Measurements from ENCODE around the gene TIMM13. TPM values are rescaled to one million over a fixed set of nuclear protein-coding genes. Genes with fewer than 3 reads are reported as not detected.
"Not testable (repeated sequence)": the region's sequence is repeated elsewhere in the genome, so short reads cannot be mapped to it uniquely, and the experiment has no call there.

TIMM13 gene
- total and polyA plus RNA-seq, 3 experiments from 2014 or later = 71.0 to 169 (median 154) TPM

- no peak overlapping the region for H3K27ac Mint-ChIP-seq
- no peaks in the 10 kb centered on the region for H3K27me3 ChIP-seq (ENCODE audit: insufficient read depth, low read length, poor library complexity, severe bottlenecking)
- H3K9me3 ChIP-seq (ENCODE audit: low read length) = no peaks in the 10 kb centered on the region
- no peak overlapping the region for H3K27ac ChIP-seq (ENCODE audit: low read depth, low read length)
- H3K4me1 ChIP-seq (ENCODE audit: insufficient read depth, low read length) = no peaks in the 10 kb centered on the region
- no peak for DNase-seq
- H3K9me3 Mint-ChIP-seq = no peaks in the 10 kb centered on the region
- no peaks in the 10 kb centered on the region for H3K36me3 ChIP-seq (ENCODE audit: insufficient read depth, low read length)
- H3K4me1 Mint-ChIP-seq = no peaks in the 10 kb centered on the region
- H3K4me3 Mint-ChIP-seq = no peak overlapping the region
- ChIA-PET CTCF (no interaction called here), POLR2A (interaction anchor here (0.7 kb wide), 1 partner anchor 44 kb away, joined by 8 read pairs; no protein-coding TSS in a partner anchor)
- peaks cover 0 to 1% of the 10 kb centered on the region in 2 donors for H3K27me3 Mint-ChIP-seq
- no peak overlapping the region for H3K4me3 ChIP-seq (ENCODE audit: low read length)
- peaks cover 0 to 8% (median 0%) of the 10 kb centered on the region in 3 donors for H3K36me3 Mint-ChIP-seq
Observed at GRCh38 chr19:2419754-2420153, 7.6 kb downstream of the TIMM13 start.

DNA sequence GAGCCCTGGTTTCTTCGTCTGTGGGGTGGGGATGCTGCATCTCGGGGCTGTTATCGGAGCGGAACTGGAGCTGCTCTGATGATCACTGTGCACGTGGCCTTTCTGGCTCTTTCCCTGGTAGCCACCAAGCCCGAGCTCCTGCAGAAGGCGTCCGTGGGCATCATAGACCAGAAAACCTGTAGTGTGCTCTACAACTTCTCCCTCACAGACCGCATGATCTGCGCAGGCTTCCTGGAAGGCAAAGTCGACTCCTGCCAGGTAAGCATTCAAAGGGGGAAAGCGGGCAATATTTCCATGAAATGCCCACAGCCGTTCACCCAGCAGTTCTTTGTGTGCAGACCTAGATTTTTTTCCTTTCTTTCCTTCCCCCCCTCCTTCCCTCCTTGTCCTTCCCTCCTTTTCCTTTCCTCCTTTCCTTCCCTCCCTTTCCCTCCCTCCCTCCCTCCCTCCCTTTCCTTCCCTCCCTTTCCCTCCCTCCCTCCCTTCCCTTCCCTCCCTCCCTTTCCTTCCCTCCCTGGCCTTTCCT, 9.4 kb downstream of the TIMM13 start:
- no peak for DNase-seq
- H3K4me1 Mint-ChIP-seq = no peaks in the 10 kb centered on the region
- H3K27ac Mint-ChIP-seq = peak overlapping the region in 1 of 8 donors; percentile 73
- CTCF ChIA-PET = no interaction called here
- Histone ChIP-seq H3K4me3 (ENCODE audit: low read length) (no peak overlapping the region), H3K27me3 (ENCODE audit: insufficient read depth, low read length, poor library complexity, severe bottlenecking) (no peaks in the 10 kb centered on the region), H3K4me1 (ENCODE audit: insufficient read depth, low read length) (no peaks in the 10 kb centered on the region), H3K36me3 (ENCODE audit: insufficient read depth, low read length) (no peaks in the 10 kb centered on the region), H3K27ac (ENCODE audit: low read depth, low read length) (no peak overlapping the region), H3K9me3 (ENCODE audit: low read length) (no peaks in the 10 kb centered on the region)
- peaks cover 0 to 3% (median 0%) of the 10 kb centered on the region in 3 donors for H3K36me3 Mint-ChIP-seq
- peaks cover 0 to 1% of the 10 kb centered on the region in 2 donors for H3K27me3 Mint-ChIP-seq
- no peaks in the 10 kb centered on the region for H3K9me3 Mint-ChIP-seq
- H3K4me3 Mint-ChIP-seq = no peak overlapping the region
- POLR2A ChIA-PET = no interaction called here

GRCh38 chr19:2417436-2417835, 9.9 kb downstream of the TIMM13 start:
- H3K9me3 Mint-ChIP-seq, H3K27me3 Mint-ChIP-seq, CTCF ChIA-PET: not testable (repeated sequence)

DNA sequence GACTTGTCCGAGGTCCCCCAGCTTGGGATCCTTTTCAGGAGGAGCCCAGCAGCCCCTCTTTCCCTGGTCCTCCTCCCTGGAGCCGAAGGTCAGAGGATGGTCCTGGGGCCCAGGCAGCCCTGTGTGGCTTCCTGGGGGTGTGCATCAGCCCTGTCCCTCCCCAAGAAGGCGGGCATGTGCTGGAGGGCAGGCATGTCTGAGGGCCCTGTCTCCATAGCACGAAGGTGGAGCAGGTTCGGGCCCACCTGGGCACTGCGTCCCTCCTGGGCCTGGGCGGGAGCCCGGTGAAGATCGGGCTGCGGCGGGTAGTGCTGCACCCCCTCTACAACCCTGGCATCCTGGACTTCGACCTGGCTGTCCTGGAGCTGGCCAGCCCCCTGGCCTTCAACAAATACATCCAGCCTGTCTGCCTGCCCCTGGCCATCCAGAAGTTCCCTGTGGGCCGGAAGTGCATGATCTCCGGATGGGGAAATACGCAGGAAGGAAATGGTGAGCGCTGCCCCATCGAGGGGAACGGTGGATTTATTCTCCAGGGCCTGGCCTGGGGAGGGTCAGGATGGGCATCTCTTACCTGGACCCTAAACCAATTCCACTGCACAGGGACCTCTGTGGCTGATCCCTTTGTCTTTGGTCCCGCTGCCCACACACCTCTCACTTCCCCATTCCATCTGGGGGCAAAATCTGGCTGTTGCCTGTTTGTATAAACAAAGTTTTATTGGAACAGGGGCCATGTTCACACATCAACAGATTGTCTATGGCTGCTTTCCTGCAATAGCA, 10.9 kb downstream of the TIMM13 start:
- H3K36me3 Mint-ChIP-seq = peaks cover 0 to 3% (median 0%) of the 10 kb centered on the region in 3 donors
- Histone ChIP-seq H3K36me3 (ENCODE audit: insufficient read depth, low read length) (no peaks in the 10 kb centered on the region), H3K9me3 (ENCODE audit: low read length) (no peaks in the 10 kb centered on the region), H3K4me3 (ENCODE audit: low read length) (no peak overlapping the region), H3K27me3 (ENCODE audit: insufficient read depth, low read length, poor library complexity, severe bottlenecking) (no peaks in the 10 kb centered on the region), H3K27ac (ENCODE audit: low read depth, low read length) (no peak overlapping the region), H3K4me1 (ENCODE audit: insufficient read depth, low read length) (no peaks in the 10 kb centered on the region)
- ChIA-PET CTCF (no interaction called here), POLR2A (no interaction called here)
- peaks cover 1 to 7% of the 10 kb centered on the region in 2 donors for H3K27me3 Mint-ChIP-seq
- no peak for DNase-seq
- no peaks in the 10 kb centered on the region for H3K4me1 Mint-ChIP-seq
- H3K27ac Mint-ChIP-seq = peak overlapping the region in 1 of 8 donors; percentile 54
- no peak overlapping the region for H3K4me3 Mint-ChIP-seq
- no peaks in the 10 kb centered on the region for H3K9me3 Mint-ChIP-seq

More at GRCh38 chr19:2417436-2417835, 9.9 kb downstream of the TIMM13 start:
- H3K36me3 Mint-ChIP-seq; H3K4me1 Mint-ChIP-seq; H3K4me3 ChIP-seq (ENCODE audit: low read length); H3K36me3 ChIP-seq (ENCODE audit: insufficient read depth, low read length); DNase-seq; H3K4me1 ChIP-seq (ENCODE audit: insufficient read depth, low read length); H3K4me3 Mint-ChIP-seq; H3K27me3 ChIP-seq (ENCODE audit: insufficient read depth, low read length, poor library complexity, severe bottlenecking); H3K9me3 ChIP-seq (ENCODE audit: low read length); POLR2A ChIA-PET; H3K27ac ChIP-seq (ENCODE audit: low read depth, low read length): not testable (repeated sequence)
- H3K27ac Mint-ChIP-seq = peak overlapping the region in 2 of 8 donors; percentile 40 to 73

- ChIA-PET POLR2A (no interaction called here), CTCF (no interaction called here)
- H3K27me3 Mint-ChIP-seq = peaks cover 1 to 7% of the 10 kb centered on the region in 2 donors
- H3K36me3 Mint-ChIP-seq = peaks cover 0 to 3% (median 0%) of the 10 kb centered on the region in 3 donors
- no peaks in the 10 kb centered on the region for H3K9me3 Mint-ChIP-seq
- H3K27ac Mint-ChIP-seq = no peak overlapping the region
- Histone ChIP-seq H3K4me1 (ENCODE audit: insufficient read depth, low read length) (no peaks in the 10 kb centered on the region), H3K4me3 (ENCODE audit: low read length) (no peak overlapping the region), H3K27ac (ENCODE audit: low read depth, low read length) (no peak overlapping the region), H3K27me3 (ENCODE audit: insufficient read depth, low read length, poor library complexity, severe bottlenecking) (no peaks in the 10 kb centered on the region), H3K9me3 (ENCODE audit: low read length) (no peaks in the 10 kb centered on the region), H3K36me3 (ENCODE audit: insufficient read depth, low read length) (no peaks in the 10 kb centered on the region)
- DNase-seq = no peak
- no peaks in the 10 kb centered on the region for H3K4me1 Mint-ChIP-seq
- H3K4me3 Mint-ChIP-seq = no peak overlapping the region
Observed at GRCh38 chr19:2415973-2416319, 11.4 kb downstream of the TIMM13 start.

GRCh38 chr19:2415281-2415972, 12.0 kb downstream of the TIMM13 start:
- no peaks in the 10 kb centered on the region for H3K4me1 Mint-ChIP-seq
- Histone ChIP-seq H3K9me3 (ENCODE audit: low read length) (no peaks in the 10 kb centered on the region), H3K36me3 (ENCODE audit: insufficient read depth, low read length) (no peaks in the 10 kb centered on the region), H3K27me3 (ENCODE audit: insufficient read depth, low read length, poor library complexity, severe bottlenecking) (no peaks in the 10 kb centered on the region), H3K27ac (ENCODE audit: low read depth, low read length) (no peak overlapping the region), H3K4me1 (ENCODE audit: insufficient read depth, low read length) (no peaks in the 10 kb centered on the region), H3K4me3 (ENCODE audit: low read length) (no peak overlapping the region)
- CTCF ChIA-PET = no interaction called here
- no peak overlapping the region for H3K4me3 Mint-ChIP-seq
- no peak for DNase-seq
- POLR2A ChIA-PET = no interaction called here
- no peaks in the 10 kb centered on the region for H3K9me3 Mint-ChIP-seq
- H3K36me3 Mint-ChIP-seq = peaks cover 0 to 3% (median 0%) of the 10 kb centered on the region in 3 donors
- H3K27ac Mint-ChIP-seq = peak overlapping the region in 1 of 8 donors; percentile 47
- H3K27me3 Mint-ChIP-seq = peaks cover 6 to 12% of the 10 kb centered on the region in 2 donors

DNA sequence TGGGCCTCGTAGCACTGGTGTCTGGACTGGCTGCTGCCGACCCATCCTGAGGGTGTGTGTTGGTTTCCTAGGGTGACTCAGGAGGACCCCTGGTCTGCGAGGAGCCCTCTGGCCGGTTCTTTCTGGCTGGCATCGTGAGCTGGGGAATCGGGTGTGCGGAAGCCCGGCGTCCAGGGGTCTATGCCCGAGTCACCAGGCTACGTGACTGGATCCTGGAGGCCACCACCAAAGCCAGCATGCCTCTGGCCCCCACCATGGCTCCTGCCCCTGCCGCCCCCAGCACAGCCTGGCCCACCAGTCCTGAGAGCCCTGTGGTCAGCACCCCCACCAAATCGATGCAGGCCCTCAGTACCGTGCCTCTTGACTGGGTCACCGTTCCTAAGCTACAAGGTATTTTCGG, 13.8 kb downstream of the TIMM13 start:
- DNase-seq = no peak
- no peak overlapping the region for H3K4me3 ChIP-seq (ENCODE audit: low read length)
- CTCF ChIA-PET = no interaction called here
- Mint-ChIP-seq H3K4me1 (no peaks in the 10 kb centered on the region), H3K9me3 (peaks cover 0 to 2% (median 0%) of the 10 kb centered on the region in 5 donors), H3K36me3 (peaks cover 0 to 3% (median 0%) of the 10 kb centered on the region in 3 donors), H3K27me3 (peaks cover 6 to 19% of the 10 kb centered on the region in 2 donors), H3K4me3 (no peak overlapping the region), H3K27ac (no peak overlapping the region)
- POLR2A ChIA-PET = no interaction called here
- H3K4me1 ChIP-seq (ENCODE audit: insufficient read depth, low read length) = no peaks in the 10 kb centered on the region
- H3K9me3 ChIP-seq (ENCODE audit: low read length) = no peaks in the 10 kb centered on the region
- no peaks in the 10 kb centered on the region for H3K36me3 ChIP-seq (ENCODE audit: insufficient read depth, low read length)
- no peak overlapping the region for H3K27ac ChIP-seq (ENCODE audit: low read depth, low read length)
- no peaks in the 10 kb centered on the region for H3K27me3 ChIP-seq (ENCODE audit: insufficient read depth, low read length, poor library complexity, severe bottlenecking)

- Histone ChIP-seq H3K27me3 (ENCODE audit: insufficient read depth, low read length, poor library complexity, severe bottlenecking) (no peaks in the 10 kb centered on the region), H3K4me3 (ENCODE audit: low read length) (no peak overlapping the region), H3K4me1 (ENCODE audit: insufficient read depth, low read length) (no peaks in the 10 kb centered on the region), H3K27ac (ENCODE audit: low read depth, low read length) (no peak overlapping the region), H3K36me3 (ENCODE audit: insufficient read depth, low read length) (no peaks in the 10 kb centered on the region), H3K9me3 (ENCODE audit: low read length) (no peaks in the 10 kb centered on the region)
- ChIA-PET POLR2A (interaction anchor here (0.6 kb wide), 1 partner anchor 28 kb away, joined by 4 read pairs; no protein-coding TSS in a partner anchor), CTCF (no interaction called here)
- Mint-ChIP-seq H3K27me3 (peaks cover 6 to 19% of the 10 kb centered on the region in 2 donors), H3K4me1 (no peaks in the 10 kb centered on the region), H3K4me3 (no peak overlapping the region), H3K9me3 (peaks cover 0 to 2% (median 0%) of the 10 kb centered on the region in 5 donors), H3K27ac (no peak overlapping the region), H3K36me3 (peaks cover 0 to 3% (median 0%) of the 10 kb centered on the region in 3 donors)
- DNase-seq = no peak
Observed at GRCh38 chr19:2413159-2413558, 14.2 kb downstream of the TIMM13 start.
